Measurements from ENCODE around the gene URI1. TPM values are rescaled to one million over a fixed set of nuclear protein-coding genes. Genes with fewer than 3 reads are reported as not detected.

URI1 gene
- total and polyA plus RNA-seq, 11 donors, result 10.9 to 53.7 (median 41.5) TPM

DNA sequence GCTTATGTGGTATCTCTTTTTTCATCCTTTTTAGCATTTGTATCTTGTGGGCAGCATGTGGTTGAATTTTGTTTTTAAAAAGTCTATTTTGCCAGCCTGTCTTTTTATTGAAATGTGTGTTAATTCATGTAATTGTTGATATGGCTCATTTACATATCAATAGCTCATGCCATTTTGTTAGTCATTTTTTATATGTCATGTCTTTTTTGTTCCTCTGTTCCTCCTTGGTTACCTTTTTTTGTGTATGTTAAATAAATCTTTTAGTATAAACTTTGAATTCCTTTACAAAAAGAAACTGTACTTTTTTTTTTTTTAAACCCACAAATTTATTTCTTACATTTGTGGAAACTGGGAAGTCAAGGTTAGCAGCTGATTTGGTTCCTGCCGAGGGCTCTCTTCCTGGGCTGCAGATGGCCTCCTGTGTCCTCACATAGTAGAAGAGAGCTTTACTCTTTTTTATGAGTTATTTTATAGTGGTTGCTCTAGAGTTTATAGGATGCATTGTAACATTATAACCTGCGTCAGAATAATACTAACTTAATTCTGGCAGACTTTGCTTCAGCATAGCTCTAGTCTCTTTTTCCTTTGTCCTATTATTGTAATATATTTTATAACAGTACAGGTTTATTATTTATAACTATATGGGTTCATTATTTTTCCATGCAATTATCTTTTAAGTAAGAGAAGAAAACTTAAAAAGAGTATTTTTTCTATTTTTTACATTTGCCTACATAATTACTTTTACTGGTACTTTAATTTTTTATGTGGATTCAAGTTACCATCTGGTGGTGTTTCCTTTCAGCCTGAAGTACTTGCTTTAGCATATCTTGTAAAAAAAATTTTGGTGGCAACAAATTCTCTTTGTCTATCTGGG lies 86.3 kb downstream of the URI1 start:
- no peak overlapping the region for H3K27ac ChIP-seq
- H3K36me3 ChIP-seq, result peaks cover 0 to 12% (median 0%) of the 10 kb centered on the region in 9 donors
- H3K9me3 ChIP-seq, result peaks cover 0 to 4% (median 0%) of the 10 kb centered on the region in 12 donors
- TF ChIP-seq, protein P1, sequence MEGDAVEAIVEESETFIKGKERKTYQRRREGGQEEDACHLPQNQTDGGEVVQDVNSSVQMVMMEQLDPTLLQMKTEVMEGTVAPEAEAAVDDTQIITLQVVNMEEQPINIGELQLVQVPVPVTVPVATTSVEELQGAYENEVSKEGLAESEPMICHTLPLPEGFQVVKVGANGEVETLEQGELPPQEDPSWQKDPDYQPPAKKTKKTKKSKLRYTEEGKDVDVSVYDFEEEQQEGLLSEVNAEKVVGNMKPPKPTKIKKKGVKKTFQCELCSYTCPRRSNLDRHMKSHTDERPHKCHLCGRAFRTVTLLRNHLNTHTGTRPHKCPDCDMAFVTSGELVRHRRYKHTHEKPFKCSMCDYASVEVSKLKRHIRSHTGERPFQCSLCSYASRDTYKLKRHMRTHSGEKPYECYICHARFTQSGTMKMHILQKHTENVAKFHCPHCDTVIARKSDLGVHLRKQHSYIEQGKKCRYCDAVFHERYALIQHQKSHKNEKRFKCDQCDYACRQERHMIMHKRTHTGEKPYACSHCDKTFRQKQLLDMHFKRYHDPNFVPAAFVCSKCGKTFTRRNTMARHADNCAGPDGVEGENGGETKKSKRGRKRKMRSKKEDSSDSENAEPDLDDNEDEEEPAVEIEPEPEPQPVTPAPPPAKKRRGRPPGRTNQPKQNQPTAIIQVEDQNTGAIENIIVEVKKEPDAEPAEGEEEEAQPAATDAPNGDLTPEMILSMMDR (IDR thresholded peaks at IDR 0.05), result no peak
- no peak for TF ChIP-seq POLR2A (IDR thresholded peaks at IDR 0.05)
- no peak for ATAC-seq
- WGBS, 4 donors, result 89 to 96% (median 90%) methylated on average over 2 of the region's 2 CpGs
- no peak overlapping the region for H3K4me3 ChIP-seq
- DNase-seq, result no peak
- intact Hi-C loops (cut with DNase I), result no loop called here
- no peaks in the 10 kb centered on the region for H3K27me3 ChIP-seq
- no peaks in the 10 kb centered on the region for H3K4me1 ChIP-seq

DNA sequence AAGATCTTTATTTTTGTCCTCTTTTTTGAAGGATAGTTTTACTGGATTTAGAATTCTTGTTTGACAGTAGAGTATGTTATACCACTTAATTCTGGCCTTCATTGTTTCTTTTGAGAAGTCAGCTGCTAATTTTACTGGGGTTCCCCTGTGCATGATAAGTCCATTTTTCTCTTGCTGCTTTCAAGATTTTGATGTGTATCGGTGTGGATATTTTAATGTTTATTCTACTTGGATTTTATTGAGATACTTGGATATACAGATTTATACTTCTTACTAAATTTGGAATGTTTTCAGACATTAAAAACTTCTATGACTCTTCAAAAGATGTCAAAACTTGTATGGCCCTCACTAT lies 86.9 kb downstream of the URI1 start:
- DNase-seq, result no peak
- H3K27me3 ChIP-seq, result no peaks in the 10 kb centered on the region
- no peak overlapping the region for H3K4me3 ChIP-seq
- TF ChIP-seq, protein P1 (IDR thresholded peaks at IDR 0.05), result no peak
- TF ChIP-seq POLR2A (IDR thresholded peaks at IDR 0.05), result no peak
- H3K27ac ChIP-seq, result no peak overlapping the region
- peaks cover 0 to 12% (median 4%) of the 10 kb centered on the region in 9 donors for H3K36me3 ChIP-seq
- peaks cover 0 to 8% (median 0%) of the 10 kb centered on the region in 12 donors for H3K9me3 ChIP-seq
- intact Hi-C loops (cut with DNase I), result no loop called here
- 96 to 100% (median 98%) methylated on average over 1 of the region's 1 CpG for WGBS, 4 donors
- H3K4me1 ChIP-seq, result no peaks in the 10 kb centered on the region
- no peak for ATAC-seq

DNA sequence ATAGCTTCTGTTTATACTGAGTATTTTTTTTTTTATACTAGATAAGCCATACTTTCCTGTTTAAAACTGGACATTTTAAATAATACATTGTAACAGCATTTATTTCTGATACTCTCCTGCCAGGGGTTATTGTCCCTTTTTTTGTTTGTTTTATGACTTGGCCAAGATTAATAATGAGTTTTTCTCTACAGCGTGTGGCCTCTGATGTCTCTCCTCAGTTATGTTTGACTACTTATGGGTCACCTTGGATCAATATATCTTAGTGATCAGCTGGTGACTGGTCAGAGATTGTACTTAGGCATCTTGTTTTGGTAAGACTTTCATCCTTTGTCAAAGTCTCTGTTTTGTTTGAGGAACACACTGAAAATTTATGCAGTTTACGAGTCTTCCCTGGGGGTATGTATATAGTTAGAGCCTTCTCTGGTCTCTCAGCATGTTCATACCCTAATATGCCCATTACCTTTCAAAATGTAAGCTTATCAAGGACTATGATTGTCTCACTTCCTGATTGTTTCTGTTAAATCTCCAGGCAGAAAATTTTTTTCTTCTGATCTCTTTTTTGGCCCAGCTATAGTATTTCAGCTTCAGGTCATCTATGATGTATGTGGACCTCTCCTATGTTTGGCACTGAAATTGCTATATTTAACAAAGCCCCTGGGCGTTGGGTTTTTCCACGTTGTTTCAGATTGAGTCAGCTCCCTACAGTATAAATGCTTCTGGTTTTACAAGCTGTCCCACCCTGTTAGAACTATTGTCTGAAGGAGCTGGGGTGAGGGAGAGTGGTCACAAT lies 87.9 kb downstream of the URI1 start:
- intact Hi-C loops (cut with DNase I), result no loop called here
- Histone ChIP-seq H3K27ac (no peak overlapping the region), H3K36me3 (peaks cover 0 to 14% (median 6%) of the 10 kb centered on the region in 9 donors), H3K9me3 (peaks cover 0 to 18% (median 0%) of the 10 kb centered on the region in 12 donors), H3K27me3 (no peaks in the 10 kb centered on the region), H3K4me1 (no peaks in the 10 kb centered on the region), H3K4me3 (no peak overlapping the region)
- WGBS, 4 donors, result 85 to 96% (median 92%) methylated on average over 4 of the region's 4 CpGs
- TF ChIP-seq POLR2A (IDR thresholded peaks at IDR 0.05), result no peak
- TF ChIP-seq, protein P1 (IDR thresholded peaks at IDR 0.05), result no peak
- ATAC-seq, result no peak
- DNase-seq, result no peak

DNA sequence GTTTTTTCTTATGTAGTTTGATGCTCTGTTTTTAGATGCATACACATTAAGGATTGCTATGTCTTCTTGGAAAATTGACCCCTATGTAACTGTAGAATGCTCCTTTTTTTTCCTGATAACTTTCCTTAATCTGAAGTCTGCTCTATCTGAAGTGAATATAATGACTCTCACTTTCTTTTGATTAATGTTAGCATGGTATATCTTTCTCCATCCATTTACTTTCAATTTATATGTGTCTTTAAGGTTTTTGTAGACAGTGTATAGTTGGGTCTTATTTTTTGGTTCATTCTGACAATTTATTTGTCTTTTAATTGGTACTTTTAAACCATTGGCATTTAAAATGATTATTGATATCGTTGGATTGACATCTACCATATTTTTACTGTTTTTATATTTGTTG lies 92.3 kb downstream of the URI1 start:
- TF ChIP-seq, protein P1 (IDR thresholded peaks at IDR 0.05), result no peak
- no peak for TF ChIP-seq POLR2A (IDR thresholded peaks at IDR 0.05)
- H3K27ac ChIP-seq, result no peak overlapping the region
- no peak overlapping the region for H3K4me3 ChIP-seq
- ATAC-seq (no peak), DNase-seq (no peak)
- peaks cover 0 to 25% (median 11%) of the 10 kb centered on the region in 9 donors for H3K36me3 ChIP-seq
- intact Hi-C loops (cut with DNase I), result no loop called here
- H3K27me3 ChIP-seq, result no peaks in the 10 kb centered on the region
- H3K4me1 ChIP-seq, result peaks cover 0 to 7% (median 0%) of the 10 kb centered on the region in 12 donors
- WGBS, 4 donors, result 93 to 100% (median 98%) methylated on average over 1 of the region's 1 CpG
- peaks cover 0 to 26% (median 0%) of the 10 kb centered on the region in 12 donors for H3K9me3 ChIP-seq
